ENCODE measurements around the gene SGPP1. TPM values are rescaled to one million over a fixed set of nuclear protein-coding genes. Genes with fewer than 3 reads are reported as not detected.

SGPP1 gene
- total and polyA plus RNA-seq, 2 of the 8 experiments (the other 6 are each of a cell fraction or from before 2014, with no cell fraction given) = 5.7 to 8.1 TPM

GRCh38 chr14:63707216-63707615 lies 20.6 kb downstream of the SGPP1 start:
- no peak for DNase-seq (ENCODE audit: low read depth in 1 of 2, low spot score in 2 of 2)
- no peaks in the 10 kb centered on the region for H3K36me3 ChIP-seq (ENCODE audit: control insufficient read depth in 2 of 4, insufficient read depth in 4 of 4, low read length in 3 of 4)
- H2BK12ac ChIP-seq (ENCODE audit: low read depth, low read length) = no peak overlapping the region
- no peak overlapping the region for H2BK5ac ChIP-seq (ENCODE audit: low read depth, low read length)
- no peak for FAIRE-seq
- H3K79me1 ChIP-seq (ENCODE audit: low read depth, low read length) = no peaks in the 10 kb centered on the region
- no peak overlapping the region for H4K8ac ChIP-seq (ENCODE audit: extremely low read depth, insufficient read depth, low read length)
- H3K4me2 ChIP-seq (ENCODE audit: insufficient read depth in 1 of 2, low read depth in 2 of 2, low read length in 2 of 2) = no peak overlapping the region
- H3K23ac ChIP-seq (ENCODE audit: insufficient read length) = no peak overlapping the region
- no peak overlapping the region for H4K91ac ChIP-seq (replicated peaks; ENCODE audit: insufficient read length, low read length)
- no peak overlapping the region for H3K56ac ChIP-seq (replicated peaks; ENCODE audit: insufficient read length, low read depth, low read length)
- H3K27ac ChIP-seq (ENCODE audit: low read depth, low read length) = no peak overlapping the region
- no peak overlapping the region for H2BK120ac ChIP-seq (replicated peaks; ENCODE audit: low read depth, low read length)
- H3K4me1 ChIP-seq (replicated peaks in 1 of 4; ENCODE audit: control insufficient read depth in 3 of 4, insufficient read depth in 4 of 4, low read length in 3 of 4) = no peaks in the 10 kb centered on the region
- H3K27me3 ChIP-seq (replicated peaks in 1 of 4; ENCODE audit: control insufficient read depth in 3 of 4, extremely low read depth in 1 of 4, insufficient read depth in 3 of 4, low read length in 3 of 4) = no peaks in the 10 kb centered on the region
- no peak overlapping the region for H3K14ac ChIP-seq (ENCODE audit: insufficient read length)
- no peaks in the 10 kb centered on the region for H3K23me2 ChIP-seq (ENCODE audit: low read depth, low read length)
- H3K4ac ChIP-seq (replicated peaks; ENCODE audit: insufficient read length, low read depth, low read length) = no peak overlapping the region
- WGBS, 2 experiments (ENCODE audit: extremely low coverage in 1 of 2, insufficient coverage in 1 of 2, insufficient read length in 1 of 2, insufficient replicate concordance in 2 of 2, low coverage in 1 of 2, low lambda C conversion rate in 2 of 2, missing lambda C conversion rate in 1 of 2) = 97% methylated on average over 8 of the region's 8 CpGs; no CpG with 5 or more reads in 1 of the 2 experiments
- H3K9me3 ChIP-seq (ENCODE audit: insufficient read depth in 2 of 2, low read depth in 1 of 2, low read length in 1 of 2) = no peaks in the 10 kb centered on the region
- H2AK5ac ChIP-seq (ENCODE audit: low read depth, low read length) = no peak overlapping the region
- H3K18ac ChIP-seq (ENCODE audit: extremely low read depth, low read length) = no peak overlapping the region
- H4K5ac ChIP-seq (ENCODE audit: insufficient read length, low read depth, low read length) = no peak overlapping the region
- H2BK15ac ChIP-seq (ENCODE audit: low read length) = no peak overlapping the region
- H3K79me2 ChIP-seq (ENCODE audit: control insufficient read depth in 1 of 2, insufficient read depth in 2 of 2, low read length in 2 of 2) = no peaks in the 10 kb centered on the region
- POLR2A ChIA-PET (ENCODE audit: partially characterized antibody) = no interaction called here
- no peak overlapping the region for H3K9ac ChIP-seq (replicated peaks in 1 of 4; ENCODE audit: extremely low read depth in 1 of 4, low read depth in 3 of 4, low read length in 3 of 4)
- no peak overlapping the region for H2AFZ ChIP-seq (ENCODE audit: low read length)
- no peaks in the 10 kb centered on the region for H4K20me1 ChIP-seq (replicated peaks in 1 of 2; ENCODE audit: control insufficient read depth in 1 of 2, insufficient read depth in 2 of 2, low read length in 2 of 2)
- CTCF ChIA-PET (ENCODE audit: partially characterized antibody) = interaction anchor here (0.6 kb wide), 1 partner anchor 231 kb away, joined by 3 read pairs; no protein-coding TSS in a partner anchor
- H2BK20ac ChIP-seq (ENCODE audit: low read length) = no peak overlapping the region
- H3K4me3 ChIP-seq (ENCODE audit: extremely low read depth in 1 of 4, insufficient read depth in 2 of 4, low read depth in 3 of 4, low read length in 4 of 4) = no peak overlapping the region
- no peak for TF ChIP-seq CBX5 (IDR thresholded peaks at IDR 0.05; ENCODE audit: low read depth, low read length)
- TF ChIP-seq RFX5 (IDR thresholded peaks at IDR 0.05; ENCODE audit: borderline replicate concordance, low read depth, low read length) = no peak
- no peak for TF ChIP-seq ASH2L (IDR thresholded peaks at IDR 0.05; ENCODE audit: low read length)
- no peak for TF ChIP-seq HDAC2 (IDR thresholded peaks at IDR 0.05; ENCODE audit: borderline replicate concordance in 1 of 2, low read depth in 2 of 2, low read length in 2 of 2)
- no peak for TF ChIP-seq RNF2 (IDR thresholded peaks at IDR 0.05; ENCODE audit: borderline replicate concordance, low read depth, low read length, missing control alignments, poor library complexity, severe bottlenecking)
- no peak for TF ChIP-seq SUZ12 (IDR thresholded peaks at IDR 0.05; ENCODE audit: low read length)
- no peak for TF ChIP-seq YY1 (IDR thresholded peaks at IDR 0.05; ENCODE audit: low read depth, low read length)
- no peak for TF ChIP-seq TAF1 (IDR thresholded peaks at IDR 0.05; ENCODE audit: low read depth, low read length)
- no peak for TF ChIP-seq EZH2 (IDR thresholded peaks at IDR 0.05; ENCODE audit: low read depth, low read length, severe bottlenecking)
- no peak for TF ChIP-seq MAFK (IDR thresholded peaks at IDR 0.05; ENCODE audit: low read depth, low read length)
- TF ChIP-seq BACH1 (IDR thresholded peaks at IDR 0.05; ENCODE audit: low read length) = no peak
- TF ChIP-seq POU5F1 (IDR thresholded peaks at IDR 0.05; ENCODE audit: low read depth, low read length) = no peak
- no peak for TF ChIP-seq EP300 (IDR thresholded peaks at IDR 0.05; ENCODE audit: borderline replicate concordance in 1 of 2, low read depth in 2 of 2, low read length in 2 of 2)
- no peak for TF ChIP-seq POLR2AphosphoS5 (IDR thresholded peaks at IDR 0.05; ENCODE audit: low read depth, low read length)
- no peak for TF ChIP-seq TEAD4 (IDR thresholded peaks at IDR 0.05; ENCODE audit: low read depth, low read length)
